SKM-1 (cell line): ENCODE data around the gene KANSL1.
"Not testable (repeated sequence)": the region's sequence is repeated elsewhere in the genome, so short reads cannot be mapped to it uniquely, and the experiment has no call there.

Source experiments
- DNase-seq: peaks from one replicate; lab custom pipeline; 2025; ENCODE audit not compliant: unreplicated experiment; lab: John Stamatoyannopoulos, UW

Gene KANSL1

GRCh38 chr17:46192439-46193150 is 634 bp downstream of the KANSL1 start:
- peak; percentile 3 for DNase-seq

- DNase-seq: no peak
Observed at GRCh38 chr17:46192189-46192438, 1.1 kb downstream of the KANSL1 start.

- peak; percentile 47 for DNase-seq
Observed at GRCh38 chr17:46191322-46192188, 1.7 kb downstream of the KANSL1 start.

GRCh38 chr17:46190763-46191162 is 2.5 kb downstream of the KANSL1 start:
- DNase-seq: no peak

- not testable (repeated sequence) for DNase-seq
Observed at GRCh38 chr17:46186827-46187235, 6.4 kb downstream of the KANSL1 start.

- DNase-seq: no peak
Observed at GRCh38 chr17:46184696-46185095, 8.5 kb downstream of the KANSL1 start.

- not testable (repeated sequence) for DNase-seq
Observed at GRCh38 chr17:46183383-46183782, 9.8 kb downstream of the KANSL1 start.

- no peak for DNase-seq
Observed at GRCh38 chr17:46182961-46183360, 10.3 kb downstream of the KANSL1 start.

- no peak for DNase-seq
Observed at GRCh38 chr17:46181940-46182339, 11.3 kb downstream of the KANSL1 start.

- DNase-seq: not testable (repeated sequence)
Observed at GRCh38 chr17:46181316-46181715, 11.9 kb downstream of the KANSL1 start.

GRCh38 chr17:46180892-46181274 is 12.3 kb downstream of the KANSL1 start:
- no peak for DNase-seq

- DNase-seq: not testable (repeated sequence)
Observed at GRCh38 chr17:46180185-46180891, 12.9 kb downstream of the KANSL1 start.

- peak; percentile 98 for DNase-seq
Observed at GRCh38 chr17:46179375-46179999, 13.7 kb downstream of the KANSL1 start.

- no peak for DNase-seq
Observed at GRCh38 chr17:46178550-46179214, 14.5 kb downstream of the KANSL1 start.

GRCh38 chr17:46176975-46177374 is 16.3 kb downstream of the KANSL1 start:
- no peak for DNase-seq

GRCh38 chr17:46175891-46176290 is 17.3 kb downstream of the KANSL1 start:
- no peak for DNase-seq

- DNase-seq: no peak
Observed at GRCh38 chr17:46173153-46173552, 20.1 kb downstream of the KANSL1 start.

GRCh38 chr17:46171939-46172338 is 21.3 kb downstream of the KANSL1 start:
- no peak for DNase-seq

GRCh38 chr17:46170639-46171429 is 22.4 kb downstream of the KANSL1 start:
- DNase-seq: no peak
